ENCODE measurements around the gene ATP1B2. TPM values are rescaled to one million over a fixed set of nuclear protein-coding genes. Genes with fewer than 3 reads are reported as not detected.

ATP1B2 gene
- total and polyA plus RNA-seq, 2 of the 8 experiments (the other 6 are each of a cell fraction or from before 2014, with no cell fraction given): 9.1 to 21.0 TPM

DNA sequence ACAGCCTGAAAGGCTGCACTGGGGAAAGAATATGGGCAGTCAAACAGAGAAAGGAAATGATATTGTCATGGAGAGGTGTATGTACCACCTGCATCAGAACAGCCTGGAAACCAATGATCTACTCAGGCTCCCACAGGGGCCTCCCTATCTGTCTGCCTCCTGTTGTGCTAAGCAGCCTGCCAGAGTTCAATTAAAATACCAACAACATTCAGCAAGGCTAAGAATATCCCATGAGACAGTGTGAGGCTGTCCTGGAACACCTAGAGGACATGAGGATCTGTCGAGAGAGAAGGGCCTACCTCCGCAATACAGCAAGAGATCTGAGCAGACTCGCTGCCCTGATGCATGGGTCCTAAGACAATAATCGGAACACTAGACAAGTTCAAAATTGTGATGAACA lies 44.4 kb upstream of the ATP1B2 start:
- Histone ChIP-seq H3K23me2 (ENCODE audit: low read depth, low read length) (no peaks in the 10 kb centered on the region), H2AFZ (ENCODE audit: low read length) (no peak overlapping the region), H3K4me2 (ENCODE audit: insufficient read depth in 1 of 2, low read depth in 2 of 2, low read length in 2 of 2) (no peak overlapping the region), H3K18ac (ENCODE audit: extremely low read depth, low read length) (no peak overlapping the region), H2BK120ac (replicated peaks; ENCODE audit: low read depth, low read length) (no peak overlapping the region), H2BK15ac (ENCODE audit: low read length) (no peak overlapping the region), H2BK5ac (ENCODE audit: low read depth, low read length) (no peak overlapping the region), H3K23ac (ENCODE audit: insufficient read length) (no peak overlapping the region), H3K4me3 (ENCODE audit: extremely low read depth in 1 of 4, insufficient read depth in 2 of 4, low read depth in 3 of 4, low read length in 4 of 4) (no peak overlapping the region), H2BK12ac (ENCODE audit: low read depth, low read length) (no peak overlapping the region), H3K79me2 (ENCODE audit: control insufficient read depth in 1 of 2, insufficient read depth in 2 of 2, low read length in 2 of 2) (peaks cover 0 to 25% of the 10 kb centered on the region in 2 experiments; a peak in 2 of 4 replicates), H3K4ac (replicated peaks; ENCODE audit: insufficient read length, low read depth, low read length) (no peak overlapping the region), H2BK20ac (ENCODE audit: low read length) (no peak overlapping the region), H3K14ac (ENCODE audit: insufficient read length) (no peak overlapping the region), H3K4me1 (replicated peaks in 1 of 4; ENCODE audit: control insufficient read depth in 3 of 4, insufficient read depth in 4 of 4, low read length in 3 of 4) (no peaks in the 10 kb centered on the region), H3K9ac (replicated peaks in 1 of 4; ENCODE audit: extremely low read depth in 1 of 4, low read depth in 3 of 4, low read length in 3 of 4) (no peak overlapping the region; a peak in 1 of 7 replicates), H3K36me3 (ENCODE audit: control insufficient read depth in 2 of 4, insufficient read depth in 4 of 4, low read length in 3 of 4) (peaks cover 3 to 48% (median 21%) of the 10 kb centered on the region in 4 experiments), H3K27ac (ENCODE audit: low read depth, low read length) (no peak overlapping the region), H3K9me3 (ENCODE audit: insufficient read depth in 2 of 2, low read depth in 1 of 2, low read length in 1 of 2) (no peaks in the 10 kb centered on the region), H3K27me3 (replicated peaks in 1 of 4; ENCODE audit: control insufficient read depth in 3 of 4, extremely low read depth in 1 of 4, insufficient read depth in 3 of 4, low read length in 3 of 4) (no peaks in the 10 kb centered on the region), H2AK5ac (ENCODE audit: low read depth, low read length) (no peak overlapping the region), H4K8ac (ENCODE audit: extremely low read depth, insufficient read depth, low read length) (no peak overlapping the region), H4K20me1 (replicated peaks in 1 of 2; ENCODE audit: control insufficient read depth in 1 of 2, insufficient read depth in 2 of 2, low read length in 2 of 2) (peaks cover 0 to 7% of the 10 kb centered on the region in 2 experiments), H4K91ac (replicated peaks; ENCODE audit: insufficient read length, low read length) (no peak overlapping the region), H3K79me1 (ENCODE audit: low read depth, low read length) (peaks cover 10% of the 10 kb centered on the region), H4K5ac (ENCODE audit: insufficient read length, low read depth, low read length) (no peak overlapping the region), H3K56ac (replicated peaks; ENCODE audit: insufficient read length, low read depth, low read length) (no peak overlapping the region)
- CTCF ChIA-PET (ENCODE audit: partially characterized antibody): interaction anchor here (3.4 kb wide), 1 partner anchor 17 kb away, joined by 12 read pairs; the partner anchor contains the start of gene SOX15
- FAIRE-seq (no peak), DNase-seq (ENCODE audit: low read depth in 1 of 2, low spot score in 2 of 2) (no peak)
- TF ChIP-seq CEBPB (IDR thresholded peaks at IDR 0.05; ENCODE audit: low read depth, low read length): no peak
- TF ChIP-seq TEAD4 (IDR thresholded peaks at IDR 0.05; ENCODE audit: low read depth, low read length): no peak
- TF ChIP-seq MAX (IDR thresholded peaks at IDR 0.05): no peak
- TF ChIP-seq RFX5 (IDR thresholded peaks at IDR 0.05; ENCODE audit: borderline replicate concordance, low read depth, low read length): no peak
- TF ChIP-seq ZNF274 (IDR thresholded peaks at IDR 0.05; ENCODE audit: borderline replicate concordance, extremely low read depth, low read length): no peak
- no peak for TF ChIP-seq MAFK (IDR thresholded peaks at IDR 0.05; ENCODE audit: low read depth, low read length)
- TF ChIP-seq JUN (IDR thresholded peaks at IDR 0.05; ENCODE audit: low read depth, low read length): no peak
- no peak for TF ChIP-seq TAF7 (optimal IDR thresholded peaks at IDR 0.05; ENCODE audit: borderline replicate concordance, low read depth, low read length)
- no peak for TF ChIP-seq ASH2L (IDR thresholded peaks at IDR 0.05; ENCODE audit: low read length)
- TF ChIP-seq NRF1 (IDR thresholded peaks at IDR 0.05; ENCODE audit: low read depth, low read length): no peak
- TF ChIP-seq FOSL1 (IDR thresholded peaks at IDR 0.05; ENCODE audit: insufficient read depth, low read depth, low read length): no peak
- no peak for TF ChIP-seq HDAC2 (IDR thresholded peaks at IDR 0.05; ENCODE audit: borderline replicate concordance in 1 of 2, low read depth in 2 of 2, low read length in 2 of 2)
- no peak for TF ChIP-seq KDM5A (IDR thresholded peaks at IDR 0.05; ENCODE audit: low read length)
- no peak for TF ChIP-seq GTF2F1 (IDR thresholded peaks at IDR 0.05; ENCODE audit: borderline replicate concordance, low read depth, low read length)
- WGBS, 2 experiments (ENCODE audit: extremely low coverage in 1 of 2, insufficient coverage in 1 of 2, insufficient read length in 1 of 2, insufficient replicate concordance in 2 of 2, low coverage in 1 of 2, low lambda C conversion rate in 2 of 2, missing lambda C conversion rate in 1 of 2): 98% methylated on average over 4 of the region's 4 CpGs; no CpG with 5 or more reads in 1 of the 2 experiments
- POLR2A ChIA-PET (ENCODE audit: partially characterized antibody): interaction anchor here (1.0 to 79.4 kb wide), 4 partner anchors 13 to 60 kb away, joined by 4 to 2272 read pairs (median 6); partner anchors contain the start of genes ATP1B2, TP53 and WRAP53

Measured in H1 (cell line).